Right forelimb (tissue), 1 donor: Measurements from ENCODE around the gene TNFRSF18.
"Not testable (repeated sequence)": the region's sequence is repeated elsewhere in the genome, so short reads cannot be mapped to it uniquely, and the experiment has no call there.

ENCODE experiments used
- DNase-seq: peaks from one replicate; pipeline ENCODE4 v3.0.0-alpha.2; 2018

Gene TNFRSF18, protein sequence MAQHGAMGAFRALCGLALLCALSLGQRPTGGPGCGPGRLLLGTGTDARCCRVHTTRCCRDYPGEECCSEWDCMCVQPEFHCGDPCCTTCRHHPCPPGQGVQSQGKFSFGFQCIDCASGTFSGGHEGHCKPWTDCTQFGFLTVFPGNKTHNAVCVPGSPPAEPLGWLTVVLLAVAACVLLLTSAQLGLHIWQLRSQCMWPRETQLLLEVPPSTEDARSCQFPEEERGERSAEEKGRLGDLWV

DNA sequence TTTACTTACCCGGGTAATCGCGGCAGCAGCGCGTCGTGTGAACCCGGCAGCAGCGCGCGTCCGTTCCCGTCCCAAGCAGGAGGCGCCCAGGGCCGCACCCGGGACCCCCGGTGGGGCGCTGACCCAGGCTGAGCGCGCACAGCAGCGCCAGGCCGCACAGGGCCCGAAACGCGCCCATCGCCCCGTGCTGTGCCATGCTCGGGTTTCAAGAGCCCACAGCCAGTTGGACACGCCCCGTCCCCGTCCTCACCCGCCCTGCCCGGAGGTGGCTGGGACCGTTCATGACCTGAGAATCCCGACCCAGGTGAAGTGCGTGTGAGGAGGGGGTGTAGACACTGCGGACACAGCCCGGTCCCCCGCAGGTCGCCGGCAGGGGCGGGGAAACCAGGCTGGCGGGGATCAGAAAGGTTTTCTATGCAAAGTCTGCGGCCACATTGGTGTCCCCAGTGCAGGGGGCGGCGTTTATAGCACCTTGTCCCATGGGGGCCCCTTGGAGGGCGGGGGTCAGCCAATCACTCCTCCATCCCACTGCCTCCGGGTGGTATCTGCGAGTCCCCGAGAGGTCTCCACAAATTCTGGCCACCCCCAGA, at the start of gene TNFRSF18:
Gene TNFRSF18 (minus strand): TSS at position 217 of the 590 bp plus-strand sequence. CDS start 21 bp downstream, at position 196.
- DNase-seq, result peak; percentile 48

- DNase-seq, result no peak
Observed at GRCh38 chr1:1255611-1256010, 49.2 kb upstream of the TNFRSF18 start.

GRCh38 chr1:1255078-1255477, 48.7 kb upstream of the TNFRSF18 start:
- DNase-seq, result no peak

DNA sequence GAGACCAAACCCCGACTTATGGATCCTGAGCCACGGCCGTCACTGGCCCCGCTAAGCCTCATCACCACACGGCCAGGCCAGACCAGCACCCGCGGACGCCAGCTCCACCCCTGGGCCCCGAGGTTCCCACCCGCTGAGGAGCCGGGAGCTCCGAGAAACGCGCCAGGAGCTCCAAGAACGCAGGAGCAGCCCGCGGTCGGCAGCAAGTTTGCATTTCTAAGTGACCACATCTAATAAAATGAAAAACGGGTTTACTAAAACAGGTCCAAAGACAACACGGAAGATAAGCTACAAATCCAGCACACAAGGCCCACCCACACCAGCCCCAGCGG, 48.2 kb upstream of the TNFRSF18 start:
- no peak for DNase-seq

GRCh38 chr1:1253972-1254666, 47.7 kb upstream of the TNFRSF18 start:
- no peak for DNase-seq

DNA sequence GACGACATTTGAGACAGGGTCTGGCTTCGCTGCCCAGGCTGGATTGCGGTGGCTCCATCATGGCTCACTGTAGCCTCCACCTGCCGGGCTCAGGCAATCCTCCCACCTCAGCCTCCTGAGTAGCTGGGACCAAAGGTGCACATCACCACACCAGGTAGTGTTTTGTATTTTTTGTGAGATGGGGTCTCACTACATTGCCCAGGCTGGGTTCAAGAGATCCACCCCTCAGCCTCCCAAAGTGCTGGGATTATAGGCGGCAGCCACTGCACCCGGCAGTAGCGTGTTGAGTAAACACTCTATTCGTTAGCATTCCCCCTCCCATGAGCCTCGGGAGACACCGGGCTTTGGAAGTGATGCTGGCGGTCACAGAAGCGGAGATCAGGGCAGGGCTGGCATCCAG, 46.9 kb upstream of the TNFRSF18 start:
- DNase-seq, result no peak

GRCh38 chr1:1250786-1251284, 44.4 kb upstream of the TNFRSF18 start:
- DNase-seq, result no peak

- not testable (repeated sequence) for DNase-seq
Observed at GRCh38 chr1:1248009-1248913, 41.9 kb upstream of the TNFRSF18 start.

DNA sequence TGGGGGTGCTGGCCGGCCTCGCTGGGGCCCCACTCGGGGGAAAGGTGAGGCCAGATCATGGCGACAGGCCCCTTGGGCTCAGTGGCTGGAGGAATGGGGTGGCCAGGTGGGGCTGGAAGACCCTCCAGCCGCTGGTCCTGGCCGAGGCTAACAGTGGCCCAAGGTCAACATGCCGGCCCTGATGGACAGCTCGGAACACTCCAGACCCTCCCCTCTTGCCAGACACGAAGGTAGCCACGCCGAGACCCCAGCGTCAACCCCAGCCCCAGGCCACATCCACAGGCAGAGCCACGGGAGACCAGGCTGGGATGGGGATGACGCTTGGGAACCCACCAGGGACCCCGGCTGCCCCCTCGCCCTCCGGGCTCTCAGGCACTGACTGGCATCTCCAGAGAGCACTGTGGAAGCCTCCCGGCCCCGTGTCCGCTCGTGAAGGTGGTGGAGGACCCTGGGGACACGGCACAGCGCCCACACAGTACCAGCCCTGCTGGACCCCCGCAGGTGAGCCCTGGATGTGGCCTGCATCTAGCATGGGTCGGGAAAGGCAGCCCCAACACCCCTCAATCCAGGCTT, 41.0 kb upstream of the TNFRSF18 start:
- no peak for DNase-seq

- DNase-seq, result no peak
Observed at GRCh38 chr1:1246577-1247340, 40.4 kb upstream of the TNFRSF18 start, which contains the start of gene C1QTNF12. TSS of gene C1QTNF12 (minus strand) at chr1:1246722. CDS start at chr1:1246690, 32 bp downstream.

GRCh38 chr1:1245817-1246576, 39.6 kb upstream of the TNFRSF18 start:
- no peak for DNase-seq

- DNase-seq, result no peak
Observed at GRCh38 chr1:1245178-1245816, 38.9 kb upstream of the TNFRSF18 start.

- no peak for DNase-seq
Observed at GRCh38 chr1:1244192-1244811, 37.9 kb upstream of the TNFRSF18 start.

DNA sequence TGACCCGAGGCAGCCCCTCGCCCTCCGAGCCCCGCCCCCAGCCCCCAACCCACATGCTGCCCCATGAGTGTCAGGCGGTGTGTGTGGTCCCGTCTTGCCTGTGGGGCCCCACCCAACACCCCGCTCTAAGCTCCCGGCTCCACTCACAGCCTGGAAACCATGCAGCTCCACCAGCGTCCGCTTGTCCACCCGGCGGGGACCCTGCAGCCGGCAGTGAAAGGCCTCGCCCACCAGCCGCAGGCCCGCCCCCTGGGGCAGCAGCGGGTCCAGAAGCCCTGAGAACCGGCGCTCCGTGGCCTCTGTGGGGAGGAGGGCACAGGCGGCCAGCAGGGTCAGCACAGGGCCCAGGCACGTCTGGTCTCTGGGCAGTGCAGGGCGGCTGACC, 37.4 kb upstream of the TNFRSF18 start:
- DNase-seq, result no peak

GRCh38 chr1:1243266-1243660, 36.9 kb upstream of the TNFRSF18 start:
- DNase-seq, result no peak

GRCh38 chr1:1242461-1243265, 36.3 kb upstream of the TNFRSF18 start:
- no peak for DNase-seq

DNA sequence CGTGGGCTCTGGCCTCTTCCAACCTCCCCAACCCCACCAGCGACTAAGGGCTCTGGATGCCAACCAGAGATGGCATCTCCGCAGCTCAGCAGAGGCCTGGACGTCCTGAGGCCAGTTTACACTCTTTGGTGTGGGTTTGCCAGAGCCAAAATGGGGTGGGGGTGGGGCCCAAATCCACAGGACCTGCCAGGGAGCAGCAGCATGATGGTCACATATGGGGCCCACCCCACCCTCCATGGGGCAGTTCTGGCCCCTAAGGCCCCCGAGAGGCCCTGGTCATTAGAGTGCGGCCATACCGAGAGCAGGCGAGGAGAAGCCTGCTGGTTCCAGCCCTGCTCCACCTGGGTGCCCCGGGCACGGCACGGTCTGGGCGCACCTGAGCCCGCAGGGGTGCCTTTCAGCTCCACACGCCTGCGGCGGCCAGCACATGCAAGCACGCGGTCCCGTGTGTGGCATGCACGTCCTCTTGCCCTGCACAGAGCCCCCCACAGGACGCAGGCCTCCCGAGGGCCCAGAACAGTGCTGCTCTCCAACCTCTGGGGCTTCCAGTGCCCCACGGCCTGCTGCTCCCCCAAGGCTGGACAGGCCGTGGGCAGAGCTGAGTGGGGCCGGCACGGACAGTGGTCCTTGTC, 35.3 kb upstream of the TNFRSF18 start:
- no peak for DNase-seq

DNA sequence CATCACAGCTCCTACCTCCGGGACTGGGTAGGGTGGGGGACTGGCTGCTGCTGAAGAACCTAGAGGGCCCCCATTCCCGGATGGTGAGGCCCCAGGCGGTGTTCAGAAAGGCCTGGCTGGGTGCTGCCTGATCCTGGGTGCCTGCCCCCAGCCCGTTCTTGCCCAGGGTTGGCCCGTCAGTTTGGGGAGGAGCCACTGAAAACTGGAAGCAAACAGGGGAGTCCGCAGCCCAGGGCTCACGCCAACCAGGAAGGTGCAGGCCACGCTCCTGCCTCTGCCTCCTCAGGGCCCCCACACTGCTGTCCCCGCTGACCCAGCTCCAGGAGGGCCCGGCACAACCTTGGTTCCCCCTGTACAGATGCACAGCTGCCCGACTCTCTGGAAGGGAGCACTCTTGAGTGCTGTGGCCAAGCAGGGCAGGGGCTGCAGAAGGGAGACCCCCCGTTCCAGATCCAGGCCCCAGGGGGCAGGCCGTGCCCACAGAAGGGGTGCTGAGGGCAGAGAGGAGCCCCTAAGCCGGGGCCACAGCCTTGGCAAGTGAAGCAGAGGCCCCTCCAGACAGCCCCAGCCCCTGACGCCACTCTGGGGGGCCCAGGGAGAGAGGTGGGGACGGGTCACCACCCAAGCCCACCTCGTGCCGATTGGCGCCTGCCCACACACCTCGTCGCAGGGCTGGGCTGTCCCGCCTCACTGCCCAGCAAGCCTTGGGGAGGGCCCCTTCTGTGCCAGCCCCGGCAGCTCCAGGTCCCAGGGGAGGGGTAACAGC, 34.6 kb upstream of the TNFRSF18 start:
- no peak for DNase-seq
